Karpas-422 (cell line): ENCODE data around the gene SAMD4B. TPM values are rescaled to one million over a fixed set of nuclear protein-coding genes. Genes with fewer than 3 reads are reported as not detected.

Source experiments
- DNase-seq: peaks from one replicate; pipeline ENCODE4 v3.0.0-alpha.2; 2015
- H2AFZ ChIP-seq: fragments of 200-600 bp; sonication (generic); 2 replicates; pipeline ENCODE4 v1.6.1; 2014; ENCODE audit warnings: antibody characterized with exemption, low read length, mixed read lengths
- H3K27ac ChIP-seq: fragments of 200-600 bp; sonication (generic); 2 replicates; pipeline ENCODE4 v1.5.1; 2014; ENCODE audit warnings: mild to moderate bottlenecking, low read length, moderate library complexity
- H3K27me3 ChIP-seq: fragments of 200-600 bp; sonication (generic); 2 replicates; pipeline ENCODE4 v1.6.1; 2014; ENCODE audit warnings: low read length, mixed read lengths
- H3K36me3 ChIP-seq: fragments of 200-600 bp; sonication (generic); 2 replicates; pipeline ENCODE4 v1.6.1; 2014; ENCODE audit warnings: low read length, mixed read lengths; ENCODE audit not compliant: insufficient read depth
- H3K4me1 ChIP-seq: fragments of 200-600 bp; sonication (generic); 2 replicates; pipeline ENCODE4 v1.6.1; 2014; ENCODE audit warnings: mild to moderate bottlenecking, low read length, mixed read lengths
- H3K4me2 ChIP-seq: fragments of 200-600 bp; sonication (generic); 2 replicates; pipeline ENCODE4 v1.6.1; 2014; ENCODE audit warnings: low read length, low read depth, mild to moderate bottlenecking; ENCODE audit not compliant: poor library complexity, severe bottlenecking
- H3K4me3 ChIP-seq: fragments of 200-600 bp; sonication (generic); 2 replicates; pipeline ENCODE4 v1.5.1; 2014; ENCODE audit warnings: mild to moderate bottlenecking, antibody characterized with exemption, low read length, mixed read lengths
- H3K79me2 ChIP-seq: fragments of 200-600 bp; sonication (generic); 2 replicates; pipeline ENCODE4 v1.6.1; 2014; ENCODE audit warnings: mild to moderate bottlenecking, low read length, mixed read lengths
- H3K9ac ChIP-seq: fragments of 200-600 bp; sonication (generic); 2 replicates; pipeline ENCODE4 v1.6.0; 2014; ENCODE audit warnings: low read length
- H3K9me2 ChIP-seq: fragments of 200-600 bp; sonication (generic), shearing (Covaris generic); replicated peaks from 2 replicates; pipeline ENCODE4 v1.6.0; 2014; ENCODE audit warnings: mild to moderate bottlenecking, low read length, moderate library complexity; ENCODE audit not compliant: insufficient read depth
- H3K9me3 ChIP-seq: fragments of 300-700, 200-600 bp; sonication (generic); 2 replicates; pipeline ENCODE4 v1.6.1; 2014; ENCODE audit warnings: low read length, mixed read lengths
- H4K20me1 ChIP-seq: fragments of 200-600 bp; sonication (generic); 2 replicates; pipeline ENCODE4 v1.6.1; 2014; ENCODE audit warnings: mild to moderate bottlenecking, antibody characterized with exemption, low read length, low read depth; ENCODE audit not compliant: insufficient read depth
- total RNA-seq: library from RNA; depleted of rRNA; stranded (reverse); fragments of >200 nt; shearing (Covaris generic); gene quantifications from 2 replicates; pipeline ENCODE4 v1.2.3, GENCODE V29; 2014; ENCODE audit warnings: low replicate concordance

SAMD4B gene
- total RNA-seq, 1 experiment from 2014 or later, result 50.9 TPM

GRCh38 chr19:39397360-39398296, 55.4 kb downstream of the SAMD4B start:
- Histone ChIP-seq H3K27me3 (no peaks in the 10 kb centered on the region), H3K9me3 (no peaks in the 10 kb centered on the region), H3K79me2 (peaks cover 7% of the 10 kb centered on the region; the same call in 1 of the 2 replicates), H3K9me2 (no peaks in the 10 kb centered on the region), H3K27ac (no peak overlapping the region), H3K4me3 (no peak overlapping the region), H3K4me1 (peaks cover 31% of the 10 kb centered on the region), H4K20me1 (no peaks in the 10 kb centered on the region), H2AFZ (no peak overlapping the region), H3K4me2 (no peak overlapping the region), H3K9ac (peak overlapping the region; percentile 9), H3K36me3 (peaks cover 8% of the 10 kb centered on the region; the same call in 1 of the 2 replicates)
- peak; percentile 95 for DNase-seq

- no peaks in the 10 kb centered on the region for H4K20me1 ChIP-seq
- H3K4me2 ChIP-seq, result no peak overlapping the region
- no peaks in the 10 kb centered on the region for H3K9me2 ChIP-seq
- DNase-seq, result no peak
- peak overlapping the region; percentile 9; the same call in 1 of the 2 replicates for H3K9ac ChIP-seq
- no peaks in the 10 kb centered on the region for H3K27me3 ChIP-seq
- H3K79me2 ChIP-seq, result peaks cover 4% of the 10 kb centered on the region; the same call in 1 of the 2 replicates
- no peak overlapping the region for H2AFZ ChIP-seq
- H3K27ac ChIP-seq, result no peak overlapping the region
- H3K9me3 ChIP-seq, result no peaks in the 10 kb centered on the region
- H3K4me1 ChIP-seq, result peaks cover 38% of the 10 kb centered on the region
- H3K36me3 ChIP-seq, result peaks cover 7% of the 10 kb centered on the region; the same call in 1 of the 2 replicates
- no peak overlapping the region for H3K4me3 ChIP-seq
Observed at GRCh38 chr19:39398297-39398864, 56.2 kb downstream of the SAMD4B start.

GRCh38 chr19:39399668-39400050, 57.4 kb downstream of the SAMD4B start:
- no peak overlapping the region for H2AFZ ChIP-seq
- DNase-seq, result no peak
- H3K27ac ChIP-seq, result no peak overlapping the region
- no peaks in the 10 kb centered on the region for H3K9me3 ChIP-seq
- H3K9ac ChIP-seq, result no peak overlapping the region
- no peaks in the 10 kb centered on the region for H3K36me3 ChIP-seq
- no peak overlapping the region for H3K4me3 ChIP-seq
- no peaks in the 10 kb centered on the region for H4K20me1 ChIP-seq
- no peaks in the 10 kb centered on the region for H3K9me2 ChIP-seq
- peaks cover 44% of the 10 kb centered on the region for H3K4me1 ChIP-seq
- no peaks in the 10 kb centered on the region for H3K79me2 ChIP-seq
- H3K27me3 ChIP-seq, result no peaks in the 10 kb centered on the region; the same call in 1 of the 2 replicates
- H3K4me2 ChIP-seq, result no peak overlapping the region

GRCh38 chr19:39400061-39400460, 57.8 kb downstream of the SAMD4B start:
- Histone ChIP-seq H3K36me3 (no peaks in the 10 kb centered on the region), H3K27ac (no peak overlapping the region), H3K27me3 (no peaks in the 10 kb centered on the region; the same call in 1 of the 2 replicates), H3K4me2 (no peak overlapping the region), H2AFZ (no peak overlapping the region), H4K20me1 (no peaks in the 10 kb centered on the region), H3K4me3 (no peak overlapping the region), H3K9me3 (no peaks in the 10 kb centered on the region), H3K9me2 (no peaks in the 10 kb centered on the region), H3K9ac (no peak overlapping the region), H3K4me1 (peaks cover 44% of the 10 kb centered on the region), H3K79me2 (no peaks in the 10 kb centered on the region)
- no peak for DNase-seq

- Histone ChIP-seq H3K9ac (peak overlapping the region; percentile 67), H3K36me3 (no peaks in the 10 kb centered on the region), H3K4me2 (peak overlapping the region; percentile 74), H3K79me2 (no peaks in the 10 kb centered on the region), H4K20me1 (no peaks in the 10 kb centered on the region), H3K27me3 (no peaks in the 10 kb centered on the region; the same call in 1 of the 2 replicates), H3K4me1 (peaks cover 54% of the 10 kb centered on the region), H3K27ac (peak overlapping the region; percentile 7; the same call in 1 of the 2 replicates), H2AFZ (no peak overlapping the region), H3K4me3 (no peak overlapping the region; the same call in 1 of the 2 replicates), H3K9me3 (no peaks in the 10 kb centered on the region), H3K9me2 (no peaks in the 10 kb centered on the region)
- peak; percentile 59 for DNase-seq
Observed at GRCh38 chr19:39401070-39401548, 58.9 kb downstream of the SAMD4B start.

GRCh38 chr19:39401549-39402345, 59.5 kb downstream of the SAMD4B start:
- Histone ChIP-seq H4K20me1 (no peaks in the 10 kb centered on the region), H3K79me2 (no peaks in the 10 kb centered on the region), H3K4me2 (peak overlapping the region; percentile 74), H3K36me3 (no peaks in the 10 kb centered on the region), H3K9me2 (no peaks in the 10 kb centered on the region), H3K9ac (peak overlapping the region; percentile 67), H3K27me3 (no peaks in the 10 kb centered on the region; the same call in 1 of the 2 replicates), H3K4me3 (peak overlapping the region; percentile 63), H2AFZ (peak overlapping the region; percentile 34; the same call in 1 of the 2 replicates), H3K4me1 (peaks cover 57% of the 10 kb centered on the region), H3K27ac (peak overlapping the region; percentile 7; the same call in 1 of the 2 replicates), H3K9me3 (no peaks in the 10 kb centered on the region)
- peak; percentile 60 for DNase-seq

- Histone ChIP-seq H3K36me3 (no peaks in the 10 kb centered on the region), H2AFZ (peak overlapping the region; percentile 34; the same call in 1 of the 2 replicates), H3K4me3 (peak overlapping the region; percentile 63), H4K20me1 (peaks cover 6% of the 10 kb centered on the region; the same call in 1 of the 2 replicates), H3K27me3 (no peaks in the 10 kb centered on the region; the same call in 1 of the 2 replicates), H3K4me2 (peak overlapping the region; percentile 74), H3K79me2 (peaks cover 8% of the 10 kb centered on the region), H3K9me2 (no peaks in the 10 kb centered on the region), H3K9me3 (no peaks in the 10 kb centered on the region), H3K9ac (peak overlapping the region; percentile 67), H3K4me1 (peaks cover 55% of the 10 kb centered on the region), H3K27ac (peak overlapping the region; percentile 9; the same call in 1 of the 2 replicates)
- peak; percentile 88 for DNase-seq
Observed at GRCh38 chr19:39402346-39403300, 60.4 kb downstream of the SAMD4B start.
